Mucosa of gallbladder (tissue), 1 donor: ENCODE data around the gene PPP1R26. TPM values are rescaled to one million over a fixed set of nuclear protein-coding genes. Genes with fewer than 3 reads are reported as not detected.

Experiments used
- total RNA-seq: library from RNA; stranded (reverse); gene quantifications from one replicate; pipeline ENCODE4 v1.2.1, GENCODE V29; 2021
- donor health status: DM: no; HTN: no; CAD: no.

PPP1R26 gene
- total RNA-seq, 1 donor from 2014 or later, result 23.3 TPM

Other genes with a start within 250 kb of the PPP1R26 start
- gene MRPS2, start 20.9 kb downstream of the PPP1R26 start, total RNA-seq, result 29.3 TPM
- not detected for gene LCN1, start 41.7 kb downstream of the PPP1R26 start, total RNA-seq
- gene OBP2A, start 66.3 kb downstream of the PPP1R26 start, total RNA-seq, result not detected
- gene PAEP, start 82.0 kb downstream of the PPP1R26 start, total RNA-seq, result not detected
- not detected for gene GLT6D1, start 159.8 kb downstream of the PPP1R26 start, total RNA-seq
- not detected for gene LCN9, start 183.5 kb downstream of the PPP1R26 start, total RNA-seq
- not detected for gene SOHLH1, start 219.7 kb downstream of the PPP1R26 start, total RNA-seq
- 0.12 TPM for gene KCNT1, start 222.4 kb downstream of the PPP1R26 start, total RNA-seq